GM21576 (cell line): Measurements from ENCODE around the gene UGT1A7.

Source experiments
- ATAC-seq: cut with Tn5 transposase; IDR thresholded peaks from one replicate; pipeline ENCODE4 v1.9.1; 2021; ENCODE audit warnings: mild to moderate bottlenecking, moderate library complexity; ENCODE audit not compliant: unreplicated experiment

The UGT1A7 gene

DNA sequence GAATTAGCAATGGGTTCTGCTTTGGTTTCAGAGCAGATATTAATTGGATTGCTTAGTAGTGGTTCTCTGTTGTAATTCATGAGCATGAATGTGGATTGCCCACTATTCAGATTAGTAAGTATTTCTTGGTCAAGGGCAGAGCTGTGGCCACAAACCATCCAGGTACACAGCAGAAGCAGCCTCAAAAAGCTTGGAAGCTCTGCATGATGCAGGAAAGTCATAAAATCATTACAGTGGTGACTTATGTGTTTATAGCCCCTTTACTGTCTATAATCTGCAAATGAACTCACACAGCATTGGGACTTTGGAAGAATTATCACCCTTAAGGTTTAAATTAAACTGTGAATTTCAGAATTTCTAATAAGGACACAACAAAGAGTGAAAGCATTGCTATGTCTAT lies 76.4 kb downstream of the UGT1A7 start:
- no peak for ATAC-seq

DNA sequence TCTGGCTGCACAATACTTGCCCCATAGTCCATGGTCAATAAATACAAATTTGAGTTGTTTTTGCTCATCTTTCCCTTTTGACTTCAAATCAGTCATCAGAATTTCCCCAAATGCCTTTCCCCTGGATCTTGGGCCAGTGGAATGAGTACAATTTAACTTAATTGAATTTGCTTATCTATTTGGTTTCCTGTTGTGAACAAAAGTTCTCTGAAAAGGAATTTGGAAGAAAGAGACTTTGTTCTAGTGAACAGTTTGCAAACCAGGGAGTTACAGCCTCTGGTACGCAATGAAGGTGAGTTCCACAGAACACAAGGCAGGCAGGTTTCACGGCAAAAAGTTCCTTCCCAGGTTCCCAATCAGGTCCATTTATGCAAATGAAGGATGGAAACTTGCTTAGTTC lies 77.1 kb downstream of the UGT1A7 start:
- ATAC-seq, result no peak

DNA sequence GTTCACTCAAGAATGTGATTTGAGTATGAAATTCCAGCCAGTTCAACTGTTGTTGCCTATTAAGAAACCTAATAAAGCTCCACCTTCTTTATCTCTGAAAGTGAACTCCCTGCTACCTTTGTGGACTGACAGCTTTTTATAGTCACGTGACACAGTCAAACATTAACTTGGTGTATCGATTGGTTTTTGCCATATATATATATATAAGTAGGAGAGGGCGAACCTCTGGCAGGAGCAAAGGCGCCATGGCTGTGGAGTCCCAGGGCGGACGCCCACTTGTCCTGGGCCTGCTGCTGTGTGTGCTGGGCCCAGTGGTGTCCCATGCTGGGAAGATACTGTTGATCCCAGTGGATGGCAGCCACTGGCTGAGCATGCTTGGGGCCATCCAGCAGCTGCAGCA lies 78.3 kb downstream of the UGT1A7 start, which contains the start of gene UGT1A1:
Gene UGT1A1, plus strand, starts transcription at position 228 of the 400 bp plus-strand sequence. Its CDS starts 18 bp downstream, at position 246.
- no peak for ATAC-seq

DNA sequence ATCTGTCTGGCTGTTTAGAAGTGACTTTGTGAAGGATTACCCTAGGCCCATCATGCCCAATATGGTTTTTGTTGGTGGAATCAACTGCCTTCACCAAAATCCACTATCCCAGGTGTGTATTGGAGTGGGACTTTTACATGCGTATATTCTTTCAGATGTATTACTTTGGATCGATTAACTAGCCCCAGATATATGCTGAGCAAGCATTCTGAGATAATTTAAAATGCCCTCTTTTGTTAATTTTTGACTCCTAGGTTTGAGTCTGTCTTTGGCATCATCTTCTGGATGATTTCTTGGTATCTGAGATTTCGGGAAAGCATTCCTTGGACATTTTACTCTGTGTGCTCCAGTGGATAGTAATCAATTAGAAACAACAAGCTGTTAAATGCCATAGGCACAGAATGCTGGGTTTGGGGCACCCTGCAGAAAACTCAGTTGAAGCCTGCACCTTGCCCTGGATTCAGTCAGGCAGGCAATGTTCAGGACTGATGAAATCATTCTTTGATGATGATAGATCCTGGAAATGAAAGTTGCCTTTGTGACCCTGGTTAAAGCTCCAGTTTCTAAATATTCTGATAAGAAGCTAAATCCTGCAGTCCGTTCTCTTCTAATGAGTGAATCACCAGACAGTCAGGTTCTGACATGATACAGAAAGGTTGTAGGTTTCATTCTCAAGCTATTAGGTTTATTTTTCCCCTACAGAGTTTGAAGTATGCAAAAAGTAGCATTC lies 79.5 kb downstream of the UGT1A7 start:
- ATAC-seq, result no peak

DNA sequence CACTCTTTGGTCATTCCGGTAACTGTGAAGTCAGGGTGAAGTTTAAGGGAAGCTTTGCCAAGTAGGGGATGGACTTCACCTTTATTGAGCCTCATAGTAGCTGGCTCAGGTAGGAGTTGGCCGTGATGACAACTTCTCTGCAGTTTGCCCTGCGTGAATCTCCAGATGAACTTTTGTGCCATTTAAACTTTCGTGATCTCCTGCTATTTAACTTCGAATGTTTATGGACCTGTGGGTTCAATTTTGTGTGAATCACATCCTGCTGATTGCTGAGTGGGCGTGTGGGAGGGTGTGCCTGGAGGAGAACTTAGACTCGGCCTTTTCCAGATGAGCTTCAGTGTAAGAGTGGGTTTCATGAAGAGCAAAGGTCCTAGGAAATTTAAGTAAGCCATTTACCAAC lies 82.6 kb downstream of the UGT1A7 start:
- ATAC-seq, result no peak

DNA sequence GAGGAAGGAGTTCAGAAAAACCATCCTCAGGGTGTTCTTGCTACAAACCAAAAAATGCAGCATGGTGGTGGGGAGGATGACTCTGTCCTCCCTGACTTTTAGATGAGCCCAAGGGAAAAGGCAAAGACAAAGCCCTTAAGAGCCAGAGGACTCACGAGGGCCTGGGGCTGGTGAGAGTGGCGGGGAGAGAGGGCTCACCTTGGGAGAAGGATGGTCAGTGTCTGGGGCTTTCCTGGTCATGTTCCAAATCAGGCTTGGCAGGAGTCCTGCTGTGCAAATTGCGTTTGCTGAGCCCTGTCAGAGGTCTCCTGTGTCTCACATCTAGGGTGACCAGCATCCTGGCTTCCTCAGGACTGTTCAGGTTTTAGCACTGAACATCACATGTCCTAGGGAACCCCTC lies 83.1 kb downstream of the UGT1A7 start:
- ATAC-seq, result no peak

DNA sequence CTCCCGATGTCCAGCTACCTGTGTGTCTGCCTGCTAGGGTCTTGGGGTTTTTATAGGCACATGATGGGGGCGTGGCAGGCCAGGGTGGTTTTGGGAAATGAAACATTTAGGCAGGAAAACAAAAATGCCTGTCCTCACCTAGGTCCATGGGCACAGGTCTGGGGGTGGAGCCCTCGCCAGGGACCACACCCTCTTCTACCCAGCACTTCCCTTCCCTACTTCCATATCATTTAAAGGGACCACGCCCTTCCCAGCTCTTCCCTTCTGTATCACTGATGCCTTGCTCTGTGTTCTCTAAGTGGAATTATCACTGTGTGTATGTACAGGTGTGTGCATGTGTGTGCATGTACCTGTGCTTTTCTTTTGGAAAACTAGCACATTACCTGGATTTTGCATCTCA lies 84.7 kb downstream of the UGT1A7 start:
- ATAC-seq, result no peak

DNA sequence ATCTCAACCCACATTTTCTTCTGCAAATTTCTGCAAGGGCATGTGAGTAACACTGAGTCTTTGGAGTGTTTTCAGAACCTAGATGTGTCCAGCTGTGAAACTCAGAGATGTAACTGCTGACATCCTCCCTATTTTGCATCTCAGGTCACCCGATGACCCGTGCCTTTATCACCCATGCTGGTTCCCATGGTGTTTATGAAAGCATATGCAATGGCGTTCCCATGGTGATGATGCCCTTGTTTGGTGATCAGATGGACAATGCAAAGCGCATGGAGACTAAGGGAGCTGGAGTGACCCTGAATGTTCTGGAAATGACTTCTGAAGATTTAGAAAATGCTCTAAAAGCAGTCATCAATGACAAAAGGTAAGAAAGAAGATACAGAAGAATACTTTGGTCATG lies 86.4 kb downstream of the UGT1A7 start:
- ATAC-seq, result no peak

DNA sequence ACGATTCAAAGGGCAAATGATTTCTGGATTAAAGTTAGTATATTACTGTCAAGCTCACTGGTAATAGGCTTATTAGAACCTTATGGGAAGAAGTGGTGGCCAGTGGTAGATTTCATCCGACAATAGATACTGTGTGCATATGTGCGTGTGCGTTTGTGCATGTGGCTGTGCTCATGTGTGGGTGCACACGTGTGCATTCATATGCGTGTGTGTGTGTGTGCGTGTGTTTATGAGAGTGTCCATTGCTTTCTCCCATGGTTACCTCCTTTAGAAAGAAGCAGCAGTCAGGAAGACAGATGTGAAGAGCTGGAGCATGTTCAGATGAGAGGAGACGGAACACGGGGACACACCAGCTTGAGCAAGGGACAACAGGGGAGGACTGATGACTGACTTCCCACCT lies 87.6 kb downstream of the UGT1A7 start:
- ATAC-seq, result no peak

DNA sequence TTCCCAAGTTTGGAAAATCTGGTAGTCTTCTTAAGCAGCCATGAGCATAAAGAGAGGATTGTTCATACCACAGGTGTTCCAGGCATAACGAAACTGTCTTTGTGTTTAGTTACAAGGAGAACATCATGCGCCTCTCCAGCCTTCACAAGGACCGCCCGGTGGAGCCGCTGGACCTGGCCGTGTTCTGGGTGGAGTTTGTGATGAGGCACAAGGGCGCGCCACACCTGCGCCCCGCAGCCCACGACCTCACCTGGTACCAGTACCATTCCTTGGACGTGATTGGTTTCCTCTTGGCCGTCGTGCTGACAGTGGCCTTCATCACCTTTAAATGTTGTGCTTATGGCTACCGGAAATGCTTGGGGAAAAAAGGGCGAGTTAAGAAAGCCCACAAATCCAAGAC lies 90.5 kb downstream of the UGT1A7 start:
- no peak for ATAC-seq

DNA sequence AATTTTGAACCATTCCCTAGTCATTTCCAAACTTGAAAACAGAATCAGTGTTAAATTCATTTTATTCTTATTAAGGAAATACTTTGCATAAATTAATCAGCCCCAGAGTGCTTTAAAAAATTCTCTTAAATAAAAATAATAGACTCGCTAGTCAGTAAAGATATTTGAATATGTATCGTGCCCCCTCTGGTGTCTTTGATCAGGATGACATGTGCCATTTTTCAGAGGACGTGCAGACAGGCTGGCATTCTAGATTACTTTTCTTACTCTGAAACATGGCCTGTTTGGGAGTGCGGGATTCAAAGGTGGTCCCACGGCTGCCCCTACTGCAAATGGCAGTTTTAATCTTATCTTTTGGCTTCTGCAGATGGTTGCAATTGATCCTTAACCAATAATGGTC lies 90.9 kb downstream of the UGT1A7 start:
- no peak for ATAC-seq

DNA sequence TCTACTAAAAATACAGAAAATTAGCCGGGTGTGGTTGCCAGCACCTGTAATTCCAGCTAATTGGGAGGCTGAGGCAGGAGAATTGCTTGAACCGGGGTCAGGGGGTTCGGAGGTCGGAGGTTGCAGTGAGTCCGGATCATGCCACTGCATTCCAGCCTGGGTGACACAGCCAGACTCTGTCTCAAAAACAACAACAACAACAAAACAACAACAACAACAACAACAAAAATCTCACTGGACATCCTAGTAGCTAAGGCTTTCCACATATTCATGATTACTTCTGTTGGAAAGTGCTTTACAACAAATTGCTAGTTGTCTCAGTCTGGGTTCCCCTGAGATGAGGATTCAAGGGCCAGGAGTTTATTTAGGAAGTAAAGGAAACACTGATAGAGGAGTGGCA lies 92.2 kb downstream of the UGT1A7 start:
- no peak for ATAC-seq

DNA sequence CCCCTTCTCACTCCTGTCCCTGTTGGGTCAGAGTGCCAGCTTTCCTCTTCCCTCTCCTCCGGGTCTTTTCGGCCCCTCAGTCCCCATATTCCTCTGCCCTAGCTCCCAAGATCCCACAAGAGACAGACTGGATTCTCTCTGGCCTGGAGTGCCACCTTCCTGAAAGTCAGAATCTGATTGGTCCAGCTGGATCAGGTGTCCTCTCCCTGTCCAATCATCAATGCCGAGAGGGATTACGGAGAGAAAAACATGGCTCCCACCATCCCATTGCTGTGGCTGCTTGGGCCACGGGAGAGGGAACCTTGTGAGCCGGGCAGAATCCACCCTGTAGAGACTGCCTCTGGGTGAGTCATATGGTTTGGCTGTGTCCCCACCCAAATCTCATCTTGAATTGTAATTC lies 93.7 kb downstream of the UGT1A7 start:
- ATAC-seq, result no peak

DNA sequence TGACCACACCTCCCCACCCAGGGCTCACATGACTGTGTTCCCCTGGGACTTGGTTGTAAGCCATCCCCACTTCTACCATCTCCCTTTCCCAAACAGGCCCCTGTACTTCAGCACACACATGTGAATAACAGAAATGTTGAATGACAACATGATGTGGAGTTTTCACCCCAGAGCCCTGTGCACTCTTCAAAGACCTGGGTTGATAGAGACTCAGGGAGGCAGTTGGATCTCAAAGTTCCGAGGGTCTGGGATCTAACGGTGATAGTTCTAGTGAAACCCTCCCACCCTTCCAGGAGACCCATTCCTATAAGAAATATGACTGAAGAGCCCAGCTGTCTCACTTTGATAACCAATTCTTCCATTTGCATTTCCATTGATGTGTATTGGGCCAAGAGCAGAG lies 96.3 kb downstream of the UGT1A7 start, which contains the start of gene MROH2A:
Gene MROH2A, plus strand, starts transcription at position 301 of the 400 bp plus-strand sequence. CDS start 1,029 bp downstream, outside the sequence.
- no peak for ATAC-seq

DNA sequence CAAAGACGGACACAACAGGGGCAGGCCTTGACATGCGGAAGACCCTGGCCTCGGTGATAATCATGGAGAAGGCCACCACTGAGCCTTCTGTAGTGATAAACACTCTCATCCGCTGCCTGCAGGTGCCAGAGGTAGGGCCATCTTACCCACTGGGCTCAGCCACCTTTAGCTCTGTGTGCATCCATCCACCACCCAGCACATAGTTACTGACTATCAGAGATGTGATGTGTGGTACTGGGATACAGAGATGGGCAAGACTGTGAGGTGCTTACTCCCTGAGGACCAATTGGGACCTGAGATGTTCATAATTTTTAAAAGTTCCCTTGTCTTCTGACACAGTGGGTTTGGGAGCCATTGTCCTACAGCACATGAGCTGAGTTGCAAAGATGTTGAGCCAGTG lies 98.0 kb downstream of the UGT1A7 start:
- ATAC-seq, result no peak

DNA sequence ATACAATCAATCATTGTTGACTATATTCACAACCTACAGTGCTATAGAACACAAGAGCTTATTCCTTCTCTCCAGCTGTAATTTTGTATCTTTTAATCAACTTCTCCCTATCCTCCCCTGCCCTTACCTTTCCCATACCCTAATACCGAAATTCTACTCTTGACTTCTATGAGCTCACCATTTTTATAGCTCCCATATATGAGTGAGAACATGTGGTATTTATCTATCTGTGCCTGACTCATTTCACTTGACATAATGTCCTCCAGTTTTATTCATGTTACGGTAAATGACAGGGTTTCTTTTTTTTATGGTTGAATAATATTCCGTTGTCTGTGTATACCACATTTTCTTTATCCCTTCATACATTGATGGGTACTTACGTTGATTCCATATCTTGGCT lies 99.1 kb downstream of the UGT1A7 start:
- ATAC-seq, result no peak

DNA sequence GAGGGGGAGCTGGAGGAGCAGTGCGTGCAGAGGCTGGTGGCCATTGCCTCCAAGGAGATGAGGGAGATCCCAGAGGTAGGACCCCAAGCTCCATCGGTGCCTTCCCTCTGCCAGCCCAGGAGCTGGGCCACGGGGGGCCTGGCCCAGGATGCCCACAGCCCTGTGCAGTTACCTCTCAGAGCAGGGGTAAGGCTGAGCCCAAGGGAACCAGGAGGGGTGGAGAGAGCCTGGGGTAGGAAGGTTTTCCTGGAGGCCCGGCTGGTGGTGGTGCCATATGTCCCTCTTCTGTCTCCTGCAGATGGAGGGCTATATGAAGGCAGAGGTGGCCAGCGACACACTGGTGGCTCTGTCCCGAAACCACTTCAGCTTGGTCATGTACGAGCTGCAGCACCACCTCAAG lies 107.9 kb downstream of the UGT1A7 start:
- no peak for ATAC-seq

DNA sequence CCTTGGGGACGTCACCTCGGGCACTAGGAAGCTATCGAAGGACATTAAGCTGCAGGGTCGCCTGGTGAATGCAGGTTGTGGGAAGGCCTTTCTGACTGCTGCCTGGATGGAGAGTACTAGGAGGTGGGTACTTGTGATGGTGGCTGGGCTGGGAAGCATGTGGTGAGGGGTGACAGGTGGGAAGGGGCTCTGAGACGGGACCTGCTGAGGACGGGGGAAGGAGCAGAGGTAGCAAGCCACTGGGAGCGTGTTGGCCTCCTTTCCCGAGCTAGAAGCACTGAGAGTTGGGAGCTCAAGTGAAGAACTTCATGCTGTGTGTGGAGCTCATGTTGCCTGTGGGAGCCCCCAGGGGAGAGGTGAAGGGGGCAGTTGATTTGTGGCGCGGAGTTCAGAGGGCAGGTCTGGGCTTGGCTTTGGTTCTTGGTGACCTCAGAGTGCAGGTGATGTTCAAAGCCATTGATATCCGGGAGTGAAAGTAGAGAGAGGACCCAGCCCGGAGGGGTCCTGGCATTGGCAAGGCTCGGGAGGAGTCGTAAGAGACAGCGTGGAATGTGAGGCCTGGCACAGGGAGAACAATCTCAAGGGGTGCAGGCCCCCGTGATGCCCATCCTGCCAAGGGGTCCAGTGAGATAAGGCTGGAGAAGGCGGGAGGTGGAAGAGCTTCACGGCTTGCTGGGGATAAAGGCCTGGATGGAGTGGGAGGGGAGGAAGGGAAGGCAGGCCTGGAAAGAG lies 109.6 kb downstream of the UGT1A7 start:
- ATAC-seq, result no peak

DNA sequence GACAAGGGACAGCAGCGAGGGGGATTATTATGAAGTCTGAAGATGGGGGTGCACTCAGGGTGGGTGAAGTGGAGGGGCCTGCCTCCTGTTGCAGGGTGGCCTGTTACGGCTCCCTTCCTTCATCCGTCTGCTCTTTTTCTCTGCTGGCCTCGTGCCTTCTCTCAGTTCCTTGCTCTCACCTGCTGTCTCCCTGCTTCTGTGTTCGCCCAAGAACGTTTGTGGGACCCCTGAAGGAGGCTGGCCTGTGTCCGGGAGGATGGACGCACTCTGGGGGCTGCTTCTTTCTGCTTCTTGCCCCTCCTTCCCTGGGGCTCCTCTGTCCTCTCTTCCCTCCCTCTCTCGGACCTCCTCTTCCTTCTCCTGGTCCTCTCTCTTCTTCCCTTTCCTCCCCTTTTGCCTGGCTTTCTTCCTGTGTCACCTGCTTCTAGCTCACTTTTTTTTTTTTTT lies 110.2 kb downstream of the UGT1A7 start:
- no peak for ATAC-seq

DNA sequence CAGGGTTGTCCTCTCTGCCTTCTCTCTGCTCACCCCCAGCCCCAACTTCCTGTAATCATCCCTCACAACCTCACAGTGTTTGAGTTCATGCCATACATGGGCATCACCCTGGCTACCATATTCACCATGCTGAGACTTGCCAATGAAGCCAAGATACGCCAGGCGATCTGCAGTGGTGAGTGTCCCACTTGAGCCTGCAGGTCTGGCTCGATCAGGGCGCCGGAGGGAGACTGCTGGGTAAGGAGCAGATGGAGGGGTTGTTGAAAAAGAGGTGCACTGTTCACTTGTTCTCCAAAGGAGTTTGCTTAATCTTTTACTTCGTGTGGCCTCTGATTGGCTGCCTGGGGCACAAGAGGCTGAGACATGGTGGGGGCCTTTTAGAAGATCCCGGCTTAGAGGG lies 111.0 kb downstream of the UGT1A7 start:
- no peak for ATAC-seq

DNA sequence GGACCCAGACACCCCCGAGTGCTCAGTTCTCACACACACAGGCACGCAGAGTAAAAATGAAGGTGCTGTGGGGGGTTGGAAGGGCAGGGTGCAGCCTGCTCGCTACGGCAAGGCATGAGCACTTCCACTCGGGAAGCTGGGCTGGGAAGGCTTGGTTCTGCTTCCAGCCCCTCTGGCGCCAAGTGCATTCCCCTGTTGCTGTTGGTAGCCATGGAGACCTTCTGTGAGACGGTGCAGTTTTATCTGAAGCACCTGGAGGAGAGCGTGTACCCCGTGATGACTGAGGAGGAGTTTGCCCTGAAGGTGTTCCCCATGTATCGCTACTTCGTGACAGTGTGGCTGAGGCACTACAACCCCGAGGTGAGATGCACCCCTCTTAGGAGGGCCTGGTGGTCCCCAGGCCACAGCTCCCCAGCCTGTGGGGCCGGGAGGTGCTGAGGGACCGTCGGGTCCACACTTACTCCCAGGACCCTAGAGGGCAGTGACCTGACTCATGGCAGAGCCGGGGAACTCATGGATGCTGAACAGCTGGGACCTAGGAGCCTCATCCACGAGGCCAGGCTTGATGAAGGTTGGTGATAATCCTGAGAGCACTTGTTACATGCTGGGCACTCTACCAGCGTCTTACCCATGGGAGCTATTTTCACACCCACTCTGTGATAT lies 111.9 kb downstream of the UGT1A7 start:
- ATAC-seq, result no peak

DNA sequence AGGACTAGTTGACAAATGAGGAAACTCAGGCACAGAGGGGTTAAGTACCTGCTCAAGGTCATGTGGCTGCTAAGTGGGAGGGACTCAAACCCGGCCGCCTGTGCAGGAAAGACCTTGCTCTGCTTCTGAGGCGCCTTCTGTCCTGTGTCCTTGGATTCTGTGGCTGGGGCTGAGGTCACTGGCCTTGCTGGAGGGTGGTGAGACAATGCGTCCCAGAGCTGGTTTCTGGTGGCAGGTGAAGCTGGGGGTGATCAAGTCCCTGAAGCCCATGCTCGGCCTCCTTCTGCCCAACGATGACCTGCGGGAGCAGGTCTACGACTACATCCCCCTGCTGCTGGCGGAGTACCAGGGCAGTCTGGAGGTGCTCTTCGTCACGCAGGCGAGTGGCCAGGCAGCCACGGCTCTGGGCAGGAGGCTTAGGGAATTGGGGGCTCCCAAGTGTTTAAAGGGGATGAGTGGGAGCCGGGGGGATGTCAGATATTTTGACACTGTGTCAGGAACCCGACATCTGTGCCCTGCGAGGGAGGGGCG lies 112.5 kb downstream of the UGT1A7 start:
- ATAC-seq, result no peak
